Ishikawa (cell line): Measurements from ENCODE around the gene PTPRM.

Experiments used
- CEBPB ChIP-seq: IDR thresholded peaks from 2 replicates; pipeline ENCODE4 v1.6.1; 2012
- CREB1 ChIP-seq: IDR thresholded peaks from 2 replicates; pipeline ENCODE4 v1.6.1; 2012; ENCODE audit warnings: low read depth
- EGR1 ChIP-seq: IDR thresholded peaks from 2 replicates; pipeline ENCODE4 v1.6.1; 2012
- EP300 ChIP-seq: IDR thresholded peaks from 2 replicates; pipeline ENCODE4 v1.6.1; 2012; ENCODE audit warnings: borderline replicate concordance
- FOXM1 ChIP-seq: IDR thresholded peaks from 2 replicates; pipeline ENCODE4 v1.6.1; 2012; ENCODE audit warnings: low read depth, borderline replicate concordance
- MAX ChIP-seq: IDR thresholded peaks from 2 replicates; pipeline ENCODE4 v1.6.1; 2012
- NFIC ChIP-seq: IDR thresholded peaks from 2 replicates; pipeline ENCODE4 v1.6.1; 2012
- RAD21 ChIP-seq: IDR thresholded peaks from 2 replicates; pipeline ENCODE4 v1.6.1; 2012; ENCODE audit warnings: low read depth
- REST ChIP-seq: IDR thresholded peaks from 2 replicates; pipeline ENCODE4 v1.6.1; 2012; ENCODE audit warnings: low read depth, mild to moderate bottlenecking
- TAF1 ChIP-seq: IDR thresholded peaks from 2 replicates; pipeline ENCODE4 v1.6.1; 2012; ENCODE audit warnings: low read depth, mild to moderate bottlenecking
- TCF12 ChIP-seq: IDR thresholded peaks from 2 replicates; pipeline ENCODE4 v1.6.1; 2012; ENCODE audit warnings: low read depth
- TEAD4 ChIP-seq: IDR thresholded peaks from 2 replicates; pipeline ENCODE4 v1.6.1; 2012
- YY1 ChIP-seq: IDR thresholded peaks from 2 replicates; pipeline ENCODE4 v1.6.1; 2012; ENCODE audit warnings: low read depth
- TF ChIP-seq, protein P1 (sequence below): IDR thresholded peaks from 2 replicates; pipeline ENCODE4 v1.6.1; 2012

- TF ChIP-seq CREB1 (no peak), EP300 (no peak), REST (no peak), TCF12 (no peak), TAF1 (no peak), YY1 (no peak), RAD21 (no peak), NFIC (no peak), TEAD4 (no peak), FOXM1 (no peak), MAX (no peak), EGR1 (no peak), CEBPB (no peak)
- TF ChIP-seq, protein P1, sequence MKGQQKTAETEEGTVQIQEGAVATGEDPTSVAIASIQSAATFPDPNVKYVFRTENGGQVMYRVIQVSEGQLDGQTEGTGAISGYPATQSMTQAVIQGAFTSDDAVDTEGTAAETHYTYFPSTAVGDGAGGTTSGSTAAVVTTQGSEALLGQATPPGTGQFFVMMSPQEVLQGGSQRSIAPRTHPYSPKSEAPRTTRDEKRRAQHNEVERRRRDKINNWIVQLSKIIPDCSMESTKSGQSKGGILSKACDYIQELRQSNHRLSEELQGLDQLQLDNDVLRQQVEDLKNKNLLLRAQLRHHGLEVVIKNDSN = no peak
These were observed 43.3 kb upstream of the PTPRM start for GRCh38 chr18:7523772-7524171.
